Left ventricle myocardium inferior (tissue), 1 donor: ENCODE data around the gene SEC22B. TPM values are rescaled to one million over a fixed set of nuclear protein-coding genes. Genes with fewer than 3 reads are reported as not detected.
"Not testable (repeated sequence)": the region's sequence is repeated elsewhere in the genome, so short reads cannot be mapped to it uniquely, and the experiment has no call there.

Experiments
- DNase-seq: peaks from one replicate; pipeline ENCODE4 v3.0.0-alpha.2; 2020
- H3K27ac ChIP-seq: fragments of 200-600 bp; replicated peaks from 2 replicates; pipeline ENCODE4 v1.8.0; 2021
- H3K27me3 ChIP-seq: fragments of 200-600 bp; 2 replicates; pipeline ENCODE4 v1.8.0; 2021; ENCODE audit warnings: low read depth
- H3K36me3 ChIP-seq: fragments of 200-600 bp; 2 replicates; pipeline ENCODE4 v1.8.0; 2021
- H3K4me1 ChIP-seq: fragments of 200-600 bp; 2 replicates; pipeline ENCODE4 v1.8.0; 2021
- H3K4me3 ChIP-seq: fragments of 200-600 bp; 2 replicates; pipeline ENCODE4 v1.8.0; 2021; ENCODE audit warnings: mild to moderate bottlenecking, moderate library complexity
- H3K9me3 ChIP-seq: fragments of 200-600 bp; replicated peaks from 2 replicates; pipeline ENCODE4 v1.8.0; 2021
- CTCF ChIP-seq: fragments of 200-600 bp; IDR thresholded peaks from 2 replicates; pipeline ENCODE4 v1.8.0; 2021; ENCODE audit warnings: antibody characterized with exemption, mild to moderate bottlenecking, borderline replicate concordance
- intact Hi-C: fragments of 100-400 bp; cut with micrococcal nuclease; formaldehyde crosslinking; loops from one replicate; pipeline ENCODE4 v1.11.0; 2022
- total RNA-seq: library from RNA; stranded (reverse); fragmentation: NEBNext Ultra II Directional; extraction: Animal tissue kit (Norgen Biotek cat#: 25700); gene quantifications from one replicate; pipeline ENCODE4 v1.2.1, GENCODE V29; 2021
- donor health status: DM: no; HTN: yes; CAD: no; lungs with severe emphysema.

SEC22B gene
- total RNA-seq, 1 donor from 2014 or later = 16.4 TPM

DNA sequence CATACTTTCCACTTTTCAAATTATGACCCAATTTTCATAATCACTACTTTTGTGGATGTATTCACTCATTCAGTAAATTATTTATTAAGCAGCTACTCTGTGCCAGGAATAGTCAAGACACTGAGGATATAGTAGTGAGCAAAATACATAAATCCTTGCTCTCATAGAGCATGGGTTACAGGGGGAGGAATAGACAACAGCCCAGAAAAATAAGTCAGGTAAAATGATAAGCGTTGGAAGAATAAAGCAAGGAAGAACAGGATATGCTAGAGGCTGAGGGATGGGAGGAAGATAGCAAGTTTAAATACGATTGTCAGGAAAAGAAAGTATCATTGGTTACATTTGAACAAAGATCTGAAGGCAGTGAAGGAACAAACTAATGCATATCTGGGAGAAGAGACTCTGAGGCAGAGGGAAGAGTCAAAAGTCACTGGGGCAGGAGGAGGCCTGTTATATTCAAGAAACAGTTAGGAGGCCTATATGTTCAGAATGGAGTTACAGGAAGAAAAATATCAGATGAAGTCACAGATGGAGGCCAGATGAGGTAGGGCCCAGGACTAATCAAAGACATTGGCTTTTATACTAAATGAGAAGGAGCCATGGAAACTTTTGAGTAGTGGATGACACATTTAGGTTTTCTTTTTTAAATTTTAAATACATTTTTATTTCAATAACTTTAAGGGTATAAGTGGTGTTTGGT is 42.9 kb downstream of the SEC22B start:
- no peak overlapping the region for H3K4me3 ChIP-seq
- no peaks in the 10 kb centered on the region for H3K4me1 ChIP-seq
- no peaks in the 10 kb centered on the region for H3K9me3 ChIP-seq
- H3K27ac ChIP-seq = no peak overlapping the region
- H3K36me3 ChIP-seq = no peaks in the 10 kb centered on the region
- H3K27me3 ChIP-seq = no peaks in the 10 kb centered on the region
- intact Hi-C loops = no loop called here
- DNase-seq = no peak
- no peak for TF ChIP-seq CTCF

- DNase-seq, H3K36me3 ChIP-seq, H3K27me3 ChIP-seq, H3K4me3 ChIP-seq, H3K4me1 ChIP-seq, intact Hi-C loops, H3K9me3 ChIP-seq: not testable (repeated sequence)
- H3K27ac ChIP-seq = peak overlapping the region; percentile 68
Observed at GRCh38 chr1:120132406-120132763, 43.9 kb downstream of the SEC22B start.

DNA sequence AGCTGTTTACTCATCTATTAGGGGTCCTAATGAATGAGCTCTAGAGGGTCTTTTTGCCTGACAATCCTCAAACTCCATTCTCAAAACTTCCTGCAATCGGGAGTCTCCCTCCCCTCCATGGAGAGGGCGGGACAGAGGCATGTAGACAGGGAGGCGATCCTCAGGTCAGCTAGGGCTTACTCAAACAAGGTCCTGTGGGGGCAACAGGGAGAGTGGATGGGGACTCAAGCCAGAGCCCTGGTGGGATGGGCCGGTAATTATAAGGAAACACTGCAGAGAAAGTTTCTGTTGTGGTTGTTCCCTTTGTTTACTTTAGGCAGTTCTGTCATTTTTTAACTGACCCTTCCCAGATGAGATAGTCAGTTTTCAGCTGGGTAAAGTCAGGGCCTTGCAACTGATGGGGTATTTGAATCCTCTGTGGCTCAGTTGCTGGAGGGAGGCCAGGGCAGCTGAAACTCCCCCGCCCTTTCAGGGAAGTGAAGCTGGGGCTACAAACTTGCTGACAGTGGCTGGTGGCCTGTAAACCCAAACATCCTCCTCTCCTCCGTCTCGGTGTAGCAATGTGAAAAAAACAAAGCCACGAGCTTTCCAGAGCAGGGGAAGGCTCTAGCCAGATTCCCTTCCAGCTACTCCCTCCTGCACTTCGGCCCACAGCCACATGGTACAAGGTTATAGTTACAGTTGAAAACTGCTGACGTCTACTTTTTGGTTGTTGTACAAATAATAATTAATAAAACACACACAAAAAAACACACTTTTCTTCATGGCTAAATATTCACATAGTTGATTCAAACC is 44.5 kb downstream of the SEC22B start:
- H3K27ac ChIP-seq = peak overlapping the region; percentile 68
- peak; percentile 15 for TF ChIP-seq CTCF

DNA sequence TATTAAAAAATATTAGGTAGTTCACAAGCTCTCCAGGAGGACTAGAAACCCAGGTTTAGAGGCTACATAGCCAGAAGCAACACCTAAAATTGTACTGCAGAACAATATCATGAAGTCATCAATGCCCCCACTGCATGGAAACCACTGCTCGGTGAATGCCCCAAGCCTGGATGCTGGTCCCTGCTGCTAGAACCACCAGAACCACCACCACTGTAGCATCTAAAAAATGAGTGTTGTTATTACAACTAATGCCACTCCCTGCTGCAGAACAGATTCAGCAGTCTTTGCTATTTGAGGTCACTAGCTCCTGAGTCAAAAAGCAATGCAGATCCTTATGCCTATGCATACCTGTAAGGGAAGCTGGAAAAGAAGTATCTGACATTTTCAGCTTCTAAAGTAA is 48.4 kb downstream of the SEC22B start:
- DNase-seq, H3K27ac ChIP-seq, H3K9me3 ChIP-seq, intact Hi-C loops, H3K36me3 ChIP-seq, H3K4me1 ChIP-seq, H3K4me3 ChIP-seq, H3K27me3 ChIP-seq: not testable (repeated sequence)

More for the DNA sequence above, 44.5 kb downstream of the SEC22B start:
- H3K4me1 ChIP-seq, H3K9me3 ChIP-seq, H3K36me3 ChIP-seq, intact Hi-C loops, H3K4me3 ChIP-seq, H3K27me3 ChIP-seq: not testable (repeated sequence)
- DNase-seq = peak; percentile 64

GRCh38 chr1:120126216-120126615 is 50.1 kb downstream of the SEC22B start:
- H3K27me3 ChIP-seq, H3K4me3 ChIP-seq: not testable (repeated sequence)

DNA sequence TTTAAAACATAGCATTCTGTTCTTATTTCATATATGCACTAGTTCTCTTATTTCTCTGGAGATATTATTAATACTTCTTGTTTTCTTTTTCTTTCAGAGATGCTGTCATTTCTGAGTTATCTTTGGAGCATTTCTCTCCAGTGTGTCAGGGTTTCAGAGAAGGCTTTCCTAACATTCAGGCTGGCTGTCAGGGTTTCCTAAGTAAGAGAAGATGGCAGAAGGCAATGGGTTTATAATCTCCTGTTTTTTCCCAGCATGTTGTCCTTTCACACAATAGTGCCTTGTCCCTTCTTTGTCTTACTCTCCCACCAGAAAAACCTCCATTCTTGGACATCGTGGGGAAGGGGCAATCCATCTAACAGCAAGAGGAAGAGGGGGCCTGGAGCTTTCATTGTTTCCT is 51.7 kb downstream of the SEC22B start:
- H3K36me3 ChIP-seq, H3K27ac ChIP-seq, H3K9me3 ChIP-seq, H3K27me3 ChIP-seq, DNase-seq, H3K4me3 ChIP-seq, intact Hi-C loops, H3K4me1 ChIP-seq: not testable (repeated sequence)

More at GRCh38 chr1:120126216-120126615, 50.1 kb downstream of the SEC22B start:
- H3K9me3 ChIP-seq, DNase-seq, H3K4me1 ChIP-seq, H3K27ac ChIP-seq, intact Hi-C loops, H3K36me3 ChIP-seq: not testable (repeated sequence)

DNA sequence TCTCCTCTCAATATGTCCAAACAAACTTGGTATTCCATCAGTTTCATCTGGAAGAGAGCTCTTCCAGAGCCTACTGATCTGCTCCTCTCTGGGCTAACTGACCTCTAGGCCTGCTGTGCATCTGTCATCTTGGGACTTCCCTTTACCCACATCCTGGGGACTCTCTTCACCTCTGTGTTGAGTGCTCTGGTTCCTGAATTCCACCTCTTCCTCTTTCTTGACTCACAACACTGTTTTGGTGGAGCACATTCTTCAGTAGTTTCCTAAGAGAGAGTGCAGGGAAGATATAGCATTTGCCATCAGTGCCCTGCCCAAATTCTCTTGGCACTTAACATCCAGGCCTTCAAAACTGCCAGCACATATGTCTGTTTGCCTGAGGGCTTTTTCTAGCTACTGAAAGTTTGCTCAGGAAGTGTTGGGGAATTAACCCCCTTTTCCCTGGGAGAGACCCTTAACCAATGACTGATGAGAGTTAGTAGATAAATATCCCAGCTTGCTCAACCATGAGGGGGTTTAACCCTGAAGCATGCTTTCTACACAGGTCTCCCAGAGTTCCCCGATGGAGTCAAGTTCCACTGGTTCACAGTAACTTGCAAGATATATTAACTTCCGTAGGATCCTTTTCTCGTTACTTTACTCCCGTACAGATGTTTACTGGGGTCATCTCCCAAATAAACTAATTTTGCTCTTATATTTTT is 52.4 kb downstream of the SEC22B start:
- H3K4me1 ChIP-seq, H3K36me3 ChIP-seq, intact Hi-C loops, H3K27me3 ChIP-seq, H3K27ac ChIP-seq, DNase-seq, H3K4me3 ChIP-seq, H3K9me3 ChIP-seq: not testable (repeated sequence)

DNA sequence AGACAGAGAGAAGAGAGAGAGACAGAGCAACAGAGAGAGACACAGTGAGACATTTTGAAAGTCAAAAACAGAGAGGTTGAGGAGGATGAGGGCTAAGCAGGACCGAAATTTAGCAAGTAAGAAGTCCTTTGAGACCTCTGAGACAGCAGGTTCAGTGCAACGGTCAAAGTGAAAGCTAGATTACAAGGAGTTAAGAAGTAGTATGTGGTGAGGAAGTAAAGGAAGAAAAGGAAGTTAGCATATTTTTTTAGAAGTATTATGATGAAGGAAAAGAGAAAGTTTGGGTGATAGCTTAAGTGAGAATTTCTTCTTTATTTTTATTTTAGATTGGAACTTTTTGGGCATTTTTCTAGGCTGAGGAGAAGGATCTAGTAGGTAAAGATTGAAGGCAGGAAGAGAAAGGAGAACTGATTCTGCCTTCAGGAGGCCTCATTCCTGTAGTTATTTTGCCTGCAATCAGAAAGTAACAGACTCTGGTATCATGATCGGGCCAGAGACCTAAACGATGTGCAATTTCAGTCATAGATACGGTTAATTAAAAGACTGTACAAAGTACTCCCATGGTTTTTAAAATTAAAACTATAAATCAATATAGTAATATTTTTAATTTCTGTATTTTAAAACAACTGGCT is 53.9 kb downstream of the SEC22B start:
- H3K36me3 ChIP-seq, intact Hi-C loops, DNase-seq, H3K4me3 ChIP-seq, H3K9me3 ChIP-seq, H3K27me3 ChIP-seq, H3K4me1 ChIP-seq, H3K27ac ChIP-seq: not testable (repeated sequence)

- H3K27me3 ChIP-seq, intact Hi-C loops, DNase-seq: not testable (repeated sequence)
Observed at GRCh38 chr1:120121830-120122229, 54.5 kb downstream of the SEC22B start.

GRCh38 chr1:120120525-120120924 is 55.8 kb downstream of the SEC22B start:
- H3K4me3 ChIP-seq, H3K36me3 ChIP-seq, H3K27me3 ChIP-seq, H3K4me1 ChIP-seq, intact Hi-C loops, H3K27ac ChIP-seq, H3K9me3 ChIP-seq, DNase-seq: not testable (repeated sequence)

More at GRCh38 chr1:120121830-120122229, 54.5 kb downstream of the SEC22B start:
- not testable (repeated sequence) for H3K36me3 ChIP-seq, H3K9me3 ChIP-seq, H3K4me3 ChIP-seq, H3K27ac ChIP-seq, H3K4me1 ChIP-seq
